GM12878 (cell line): ENCODE results near the gene PCDHGA3. TPM values are rescaled to one million over a fixed set of nuclear protein-coding genes. Genes with fewer than 3 reads are reported as not detected.

Experiments
- ATAC-seq: fragments of 200-7000 bp; cut with Tn5 transposase; 3 replicates; pipeline ENCODE4 v1.9.1; 2020; ENCODE audit warnings: mild to moderate bottlenecking, moderate library complexity
- BruUV-seq: library from RNA; stranded (reverse); fragments of 400-500 nt; replicated peaks from 2 replicates; lab custom pipeline; 2021; lab: Mats Ljungman, UMichigan
- CTCF ChIA-PET: fragments of 300-600 bp; sonication (Branson Sonifier 250); formaldehyde crosslinking; extraction: SDS; loops from one replicate; lab custom pipeline; 2021; ENCODE audit warnings: inconsistent platforms; lab: Yijun Ruan, JAX
- POLR2A ChIA-PET: fragments of 350-600 bp; formaldehyde crosslinking; extraction: SDS; loops from one replicate; lab custom pipeline; 2021; ENCODE audit warnings: inconsistent platforms; lab: Charles Lee
- RAD21 ChIA-PET: fragments of 300-600 bp; sonication (Branson Sonifier 250); formaldehyde crosslinking; loops from one replicate; lab custom pipeline; 2023; ENCODE audit warnings: antibody characterized with exemption; ENCODE audit not compliant: unreplicated experiment; lab: Charles Lee
- SMC1A ChIA-PET: fragments of 300-600 bp; sonication (Branson Sonifier 250); formaldehyde crosslinking; loops from one replicate; lab custom pipeline; 2023; ENCODE audit not compliant: unreplicated experiment, uncharacterized antibody; lab: Charles Lee
- DNase-seq: peaks from one replicate; pipeline ENCODE4 v3.0.0-alpha.2; 2011; ENCODE audit warnings: low read depth, low spot score
- FAIRE-seq: peaks from 3 replicates; lab custom pipeline; 2011; peaks lifted over from hg19 to GRCh38; lab: Jason Lieb, UNC
- H2AFZ ChIP-seq: 2 replicates; pipeline ENCODE4 v1.6.0; 2011; ENCODE audit warnings: low read depth, low read length, control low read depth; ENCODE audit not compliant: control insufficient read depth
- H3K27ac ChIP-seq: 2 replicates; pipeline ENCODE4 v1.5.1; 2011; ENCODE audit warnings: control low read depth; ENCODE audit not compliant: control insufficient read depth, insufficient read depth
- H3K27me3 ChIP-seq, 2 experiments: replicated peaks in 1 of 2; 2 replicates each; pipeline versions ENCODE4 v1.6.0 to v1.6.1; 2011; ENCODE audit warnings: low read length in 1 of 2; ENCODE audit not compliant: control insufficient read depth in 2 of 2, insufficient read depth in 2 of 2
- H3K36me3 ChIP-seq, 2 experiments: 2 replicates each; pipeline ENCODE4 v1.5.1; 2011; ENCODE audit warnings: low read length in 1 of 2; ENCODE audit not compliant: control insufficient read depth in 2 of 2, insufficient read depth in 2 of 2
- H3K4me1 ChIP-seq: 2 replicates; pipeline ENCODE4 v1.6.1; 2011; ENCODE audit warnings: mild to moderate bottlenecking, low read length, moderate library complexity, mixed read lengths; ENCODE audit not compliant: control insufficient read depth, insufficient read depth
- H3K4me2 ChIP-seq: 2 replicates; pipeline ENCODE4 v1.6.0; 2011; ENCODE audit warnings: control low read depth; ENCODE audit not compliant: control insufficient read depth, insufficient read depth
- H3K4me3 ChIP-seq: fragments of 200-600 bp; sonication (generic); 2 replicates; pipeline ENCODE4 v1.5.1; 2016
- H3K79me2 ChIP-seq: 2 replicates; pipeline ENCODE4 v1.6.0; 2011; ENCODE audit warnings: low read length; ENCODE audit not compliant: control insufficient read depth, insufficient read depth
- H3K9ac ChIP-seq: 2 replicates; pipeline ENCODE4 v1.8.0; 2011; ENCODE audit warnings: low read length, control low read depth, mixed read lengths; ENCODE audit not compliant: control insufficient read depth, insufficient read depth
- H3K9me3 ChIP-seq: replicated peaks from 3 replicates; pipeline ENCODE4 v1.5.1; 2011; ENCODE audit warnings: mild to moderate bottlenecking, low read length; ENCODE audit not compliant: control insufficient read depth, insufficient read depth
- H4K20me1 ChIP-seq: 2 replicates; pipeline ENCODE4 v1.6.0; 2011; ENCODE audit not compliant: control insufficient read depth, insufficient read depth
- CREB1 ChIP-seq: IDR thresholded peaks from 2 replicates; pipeline ENCODE4 v1.6.1; 2012; ENCODE audit warnings: low read depth, mild to moderate bottlenecking, inconsistent platforms
- CTCF ChIP-seq, 3 experiments: IDR thresholded peaks in 2 of 3; conservative IDR thresholded peaks in 1 of 3; 2 replicates each; pipeline ENCODE4 v1.5.1; 2011; ENCODE audit warnings: low read depth in 3 of 3, low read length in 3 of 3, mild to moderate bottlenecking in 3 of 3, control low read depth in 2 of 3, moderate library complexity in 2 of 3, inconsistent platforms in 1 of 3, mixed read lengths in 1 of 3; ENCODE audit not compliant: control insufficient read depth in 2 of 3, insufficient read depth in 1 of 3; ENCODE audit errors: extremely low read depth in 1 of 3
- JUND ChIP-seq: IDR thresholded peaks from 2 replicates; pipeline ENCODE4 v1.6.1; 2012; ENCODE audit warnings: low read depth, mild to moderate bottlenecking, low read length, improper control_type of control experiment, moderate library complexity
- MTA3 ChIP-seq: IDR thresholded peaks from 2 replicates; pipeline ENCODE4 v1.6.1; 2012; ENCODE audit warnings: low read length, inconsistent platforms, borderline replicate concordance
- RAD21 ChIP-seq: IDR thresholded peaks from 2 replicates; pipeline ENCODE4 v1.6.1; 2011; ENCODE audit warnings: mild to moderate bottlenecking, low read depth, low read length, moderate library complexity; ENCODE audit not compliant: insufficient read depth
- SRF ChIP-seq, 2 experiments: IDR thresholded peaks; 2 replicates each; pipeline ENCODE4 v1.6.1; 2011; ENCODE audit warnings: low read depth in 2 of 2, low read length in 2 of 2, mild to moderate bottlenecking in 1 of 2, moderate library complexity in 1 of 2
- WGBS: methylation state at CpG from one replicate; pipeline ENCODE4 v1.1.6; 2016; ENCODE audit warnings: low lambda C conversion rate; ENCODE audit not compliant: insufficient replicate concordance, insufficient coverage; ENCODE audit errors: missing lambda C conversion rate; 5-methylcytosine and 5-hydroxymethylcytosine counted together
- in situ Hi-C: fragments of 300-500 bp; cut with MboI; formaldehyde crosslinking; loops from 9 replicates; pipeline ENCODE4 v1.14.3; 2018; ENCODE audit warnings: mixed read lengths
- intact Hi-C: fragments of 100-400 bp; cut with micrococcal nuclease; formaldehyde crosslinking; loops from one replicate; pipeline ENCODE4 v1.14.2; 2022; ENCODE audit not compliant: unreplicated experiment
- polyA plus RNA-seq, 11 experiments: library from polyadenylated mRNA; depleted of rRNA in 4 of 11; unstranded in 6 of 11; stranded (reverse) in 5 of 11; fragments of >200 nt; fragmentation: Nextera tagmentation in 4 of 11; fragmentation: Illumina TruSeq in 1 of 11; extraction: Ambion mirVana in 4 of 11; extraction: Trizol in 1 of 11; gene quantifications; 1 replicate in 1 of 11; 2 replicates in 10 of 11; pipeline versions ENCODE4 v1.2.1 to v1.2.3, GENCODE V29; 2011 to 2016; ENCODE audit warnings: inconsistent platforms in 2 of 11, missing spikeins in 2 of 11, low read depth in 1 of 11
- total RNA-seq, 4 experiments: library from RNA; depleted of rRNA in 3 of 4; stranded (reverse); fragments of >200 nt in 3 of 4; fragmentation: Illumina TruSeq in 1 of 4; extraction: Trizol in 1 of 4; gene quantifications; 2 replicates each; pipeline versions ENCODE4 v1.2.1 to v1.2.3, GENCODE V29; 2013 to 2021

The PCDHGA3 gene
- total and polyA plus RNA-seq, 10 of the 15 experiments (the other 5 are each of a cell fraction or from before 2014, with no cell fraction given) = 0.06 to 0.17 (median 0.11) TPM; not detected in 6

GRCh38 chr5:141354900-141355469, 11.4 kb downstream of the PCDHGA3 start, which contains the start of gene PCDHGA4:
TSS of gene PCDHGA4 (plus strand) at chr5:141355021. CDS start at chr5:141355108, 87 bp downstream.
- intact Hi-C loops = no loop called here
- FAIRE-seq (no peak), ATAC-seq (no peak)
- Histone ChIP-seq H4K20me1 (no peaks in the 10 kb centered on the region), H3K9me3 (peaks cover under 1% of the 10 kb centered on the region; the same call in 2 of the 3 replicates), H3K4me3 (no peak within 1 kb of the TSS), H3K9ac (no peak within 1 kb of the TSS), H3K4me2 (no peak within 1 kb of the TSS), H3K36me3 (no peaks in the 10 kb centered on the region)
- POLR2A ChIA-PET = no interaction called here
- RAD21 ChIA-PET = interaction anchor here (1.4 kb wide), 1 partner anchor 58 kb away, joined by 5 read pairs; the partner anchor contains the start of gene PCDHGA10
- SMC1A ChIA-PET = no interaction called here
- BruUV-seq = no TSS peak
- WGBS = 65% methylated on average over 29 of the region's 29 CpGs
- TF ChIP-seq JUND (no peak), SRF (IDR thresholded peaks at IDR 0.05; ENCODE audit: low read depth in 2 of 2, low read length in 2 of 2) (no peak), MTA3 (no peak), CREB1 (no peak), CTCF (IDR thresholded peaks at IDR 0.05 in 2 of 3, conservative IDR thresholded peaks at IDR 0.05 in 1 of 3; ENCODE audit: control insufficient read depth in 2 of 3, extremely low read depth in 1 of 3, insufficient read depth in 1 of 3, low read depth in 3 of 3, low read length in 3 of 3) (peak; percentile 15 to 28 (median 19); a peak in 3 of 6 replicates), RAD21 (peak; percentile 14; the same call in 1 of the 2 replicates)
- TF ChIP-seq, all 136 proteins: peak for 2
- in situ Hi-C loops = no loop called here
- no peak within 1 kb of the TSS for H2AFZ ChIP-seq
- CTCF ChIA-PET = interaction anchor here (1.3 to 1.6 kb wide), 4 partner anchors 9 to 209 kb away, joined by 3 to 6 read pairs (median 4); partner anchors contain the start of gene PCDHGB3
- no peak within 1 kb of the TSS for H3K27ac ChIP-seq
- H3K4me1 ChIP-seq = no peaks in the 10 kb centered on the region
- no peaks in the 10 kb centered on the region for H3K79me2 ChIP-seq
- no peak for DNase-seq
- H3K27me3 ChIP-seq = no peaks in the 10 kb centered on the region
